NK-92 (cell line): ENCODE measurements around the gene ANKS4B.
"Not testable (repeated sequence)": the region's sequence is repeated elsewhere in the genome, so short reads cannot be mapped to it uniquely, and the experiment has no call there.

Experiments used
- DNase-seq: peaks from one replicate; lab custom pipeline; 2025; ENCODE audit not compliant: unreplicated experiment; lab: John Stamatoyannopoulos, UW

ANKS4B gene

DNA sequence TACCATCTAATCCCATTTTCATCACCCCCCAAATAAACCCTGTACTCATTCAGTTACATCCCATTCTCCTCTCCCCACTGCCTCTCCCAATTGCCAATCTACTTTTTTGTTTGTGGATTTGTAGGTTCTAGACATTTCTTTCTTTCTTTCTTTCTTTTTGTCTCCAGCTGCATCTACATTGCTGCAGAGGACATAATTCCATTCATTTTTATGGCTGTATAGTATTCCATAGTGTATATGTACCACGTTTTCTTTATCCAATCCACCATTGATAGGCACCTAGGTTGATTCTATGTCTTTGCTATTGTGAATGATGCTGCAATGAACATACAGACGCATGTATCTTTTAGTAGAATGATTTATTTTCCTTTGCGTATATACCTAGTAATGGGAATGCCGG lies 50.9 kb downstream of the ANKS4B start:
- DNase-seq = no peak

DNA sequence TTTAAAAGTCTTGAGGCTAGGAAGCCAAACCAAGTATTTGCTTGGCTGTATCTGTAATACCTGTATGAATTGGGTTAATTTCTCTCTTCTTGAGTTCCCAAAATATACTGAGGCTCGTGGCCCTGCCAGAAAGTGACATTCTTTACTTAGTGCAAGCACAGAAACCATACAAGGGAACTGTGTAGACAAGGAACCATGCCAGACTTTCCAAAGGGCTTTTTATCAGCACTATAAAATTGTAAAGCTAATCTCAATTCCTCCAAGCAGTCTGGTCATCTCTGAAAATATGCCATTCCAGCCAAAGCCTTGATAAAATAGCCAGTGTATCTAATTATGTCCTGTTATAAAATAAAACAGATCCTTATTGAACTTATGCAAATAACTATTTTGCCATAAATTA lies 51.8 kb downstream of the ANKS4B start:
- no peak for DNase-seq

DNA sequence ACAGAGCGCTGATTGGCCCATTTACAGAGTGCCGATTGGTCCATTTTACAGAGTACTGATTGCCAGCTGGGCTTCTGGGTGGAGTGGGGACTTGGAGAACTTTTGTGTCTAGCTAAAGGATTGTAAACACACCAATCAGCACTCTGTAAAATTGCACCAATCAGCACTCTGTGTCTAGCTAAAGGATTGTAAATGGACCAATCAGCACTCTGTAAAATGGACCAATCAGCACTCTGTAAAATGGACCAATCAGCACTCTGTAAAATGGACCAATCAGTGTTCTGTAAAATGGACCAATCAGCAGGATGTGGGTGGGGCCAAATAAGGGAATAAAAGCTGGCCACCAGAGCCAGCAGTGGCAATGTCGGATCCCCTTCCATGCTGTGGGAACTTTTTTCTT lies 56.3 kb downstream of the ANKS4B start:
- DNase-seq = not testable (repeated sequence)

GRCh38 chr16:21300309-21301167 lies 67.0 kb downstream of the ANKS4B start:
- no peak for DNase-seq

DNA sequence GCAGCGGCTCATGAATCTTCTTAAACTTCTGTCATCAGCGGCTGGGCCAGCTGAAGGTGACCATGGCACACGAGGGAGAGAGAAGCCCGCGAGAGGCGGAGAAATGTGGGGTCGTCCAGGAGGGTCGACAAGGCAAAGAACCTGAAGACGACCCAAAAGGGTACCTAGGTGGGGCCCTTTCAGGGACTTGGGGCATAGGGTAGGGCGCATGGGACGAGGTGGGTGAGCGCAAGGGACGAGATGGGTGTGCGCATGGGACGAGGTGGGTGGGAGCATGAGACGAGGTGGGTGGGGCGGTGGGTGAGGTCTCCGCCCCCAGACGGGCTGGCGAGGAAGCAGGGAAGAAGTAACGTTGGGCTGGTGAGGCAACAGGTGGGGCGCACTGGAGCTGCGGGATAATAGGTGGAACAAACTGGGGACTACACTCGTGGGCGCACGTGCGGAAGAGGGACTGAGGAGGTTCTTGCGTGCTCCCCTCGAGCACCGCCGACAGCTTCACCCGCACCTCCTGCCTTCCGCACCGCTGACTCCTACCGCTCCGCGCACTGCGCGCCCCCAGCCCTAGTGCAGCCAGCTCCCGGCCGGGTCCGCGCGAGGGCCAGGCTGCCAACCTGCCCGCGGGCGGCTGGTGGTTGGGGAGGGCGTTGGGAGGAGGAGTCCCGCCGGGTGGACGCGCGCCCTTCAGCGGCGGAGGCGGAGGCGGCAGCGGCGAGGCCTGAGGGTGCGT lies 67.8 kb downstream of the ANKS4B start:
- DNase-seq = no peak

- DNase-seq = no peak
Measured at GRCh38 chr16:21301895-21302291, 68.4 kb downstream of the ANKS4B start.

DNA sequence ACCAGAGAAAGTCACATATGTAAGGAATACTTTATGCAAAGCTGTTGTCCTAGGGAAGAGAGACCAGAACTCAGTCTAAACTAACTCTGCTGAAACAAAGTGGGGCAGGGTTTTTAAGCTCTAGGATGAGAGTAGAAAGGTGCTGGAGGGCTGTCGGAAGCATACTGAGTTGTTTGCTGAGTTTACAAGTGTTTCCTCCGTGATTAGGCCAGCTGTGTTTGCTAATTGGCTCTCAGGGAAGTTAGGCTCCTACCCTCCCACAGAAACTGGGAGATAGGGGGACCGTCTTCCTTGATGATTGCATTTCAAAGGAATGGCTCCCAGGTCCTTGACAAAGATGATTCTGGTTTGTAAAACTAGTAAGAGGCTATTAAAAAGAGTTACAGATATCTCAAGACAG lies 69.0 kb downstream of the ANKS4B start:
- no peak for DNase-seq

DNA sequence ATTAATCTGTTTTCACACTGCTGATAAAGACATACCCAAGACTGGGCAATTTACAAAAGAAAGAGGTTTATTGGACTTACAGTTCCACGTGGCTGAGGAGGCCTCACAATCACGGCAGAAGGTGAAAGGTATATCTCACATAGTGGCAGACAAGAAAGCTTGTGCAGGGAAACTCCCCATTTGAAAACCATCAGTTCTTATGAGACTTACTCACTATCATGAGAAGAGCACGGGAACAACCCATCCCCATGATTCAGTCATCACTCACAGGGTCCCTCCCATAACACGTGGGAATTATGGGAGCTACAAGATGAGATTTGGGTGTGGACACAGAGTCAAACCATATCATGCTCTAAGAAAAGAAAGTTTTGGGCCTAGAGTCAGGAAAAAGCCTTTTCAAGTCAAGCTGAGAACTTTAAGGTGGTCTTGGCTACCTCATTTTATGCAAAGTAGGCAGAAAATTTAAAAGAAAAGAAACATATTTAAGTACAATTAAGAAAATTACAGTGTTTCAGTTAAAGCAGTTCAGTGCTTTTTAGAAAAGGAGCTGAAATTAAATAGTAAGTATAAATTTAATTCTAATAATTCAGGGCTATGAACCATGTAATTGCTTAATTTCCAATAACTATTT lies 69.5 kb downstream of the ANKS4B start:
- DNase-seq = no peak
